HepG2 (cell line): ENCODE measurements around the gene CCDC38. TPM values are rescaled to one million over a fixed set of nuclear protein-coding genes. Genes with fewer than 3 reads are reported as not detected.

Experiments used
- CBFB ChIP-seq: sonication (generic); formaldehyde crosslinking; IDR thresholded peaks from 2 replicates; pipeline ENCODE4 v1.4.0; 2020; ENCODE audit warnings: missing genetic modification reagents
- FOXK1 ChIP-seq: sonication (generic); formaldehyde crosslinking; IDR thresholded peaks from 2 replicates; pipeline ENCODE4 v1.4.0; 2020; ENCODE audit warnings: low read depth, missing genetic modification reagents, borderline replicate concordance
- GABPA ChIP-seq, 2 experiments: IDR thresholded peaks; 2 replicates each; pipeline ENCODE4 v1.6.1; 2011 to 2016; ENCODE audit warnings: low read depth in 2 of 2, low read length in 1 of 2, missing biosample characterization in 1 of 2, missing genetic modification characterization in 1 of 2
- PITX1 ChIP-seq: sonication (generic); formaldehyde crosslinking; IDR thresholded peaks from 2 replicates; pipeline ENCODE4 v1.5.1; 2020; ENCODE audit warnings: mild to moderate bottlenecking, missing genetic modification reagents
- RAD21 ChIP-seq: fragments of 450-650 bp; formaldehyde crosslinking; IDR thresholded peaks from 2 replicates; pipeline ENCODE4 v1.5.0; 2020; ENCODE audit warnings: mild to moderate bottlenecking
- RARG ChIP-seq: sonication (generic); formaldehyde crosslinking; IDR thresholded peaks from 2 replicates; pipeline ENCODE4 v1.4.0; 2020; ENCODE audit warnings: low read depth, mild to moderate bottlenecking, missing genetic modification reagents
- RBM22 ChIP-seq: fragments of 200-400 bp; formaldehyde crosslinking; optimal IDR thresholded peaks from 2 replicates; pipeline ENCODE3; 2017; ENCODE audit warnings: mild to moderate bottlenecking, low read length, moderate library complexity
- RBM39 ChIP-seq: fragments of 200-400 bp; formaldehyde crosslinking; IDR thresholded peaks from one replicate; pipeline ENCODE4 v1.6.1; 2018; ENCODE audit warnings: antibody characterized with exemption, mild to moderate bottlenecking, low read depth, low read length; ENCODE audit not compliant: poor library complexity, severe bottlenecking
- RNF219 ChIP-seq: sonication (generic); formaldehyde crosslinking; IDR thresholded peaks from 2 replicates; pipeline ENCODE4 v1.5.0; 2020; ENCODE audit warnings: mild to moderate bottlenecking, missing genetic modification reagents
- TCF7L2 ChIP-seq: IDR thresholded peaks from 2 replicates; pipeline ENCODE4 v1.6.1; 2011; ENCODE audit warnings: mild to moderate bottlenecking, low read depth, low read length, moderate library complexity
- TEAD3 ChIP-seq: optimal IDR thresholded peaks from 2 replicates; pipeline ENCODE3; 2016; ENCODE audit warnings: borderline replicate concordance
- THAP11 ChIP-seq: IDR thresholded peaks from 2 replicates; pipeline ENCODE4 v1.6.1; 2016; ENCODE audit warnings: missing biosample characterization, missing genetic modification reagents
- ZMAT3 ChIP-seq: sonication (generic); formaldehyde crosslinking; conservative IDR thresholded peaks from 2 replicates; pipeline ENCODE4 v1.7.0; 2021; ENCODE audit warnings: missing genetic modification reagents
- ZNF160 ChIP-seq: sonication (generic); formaldehyde crosslinking; IDR thresholded peaks from 2 replicates; pipeline ENCODE4 v1.8.0; 2022; ENCODE audit warnings: mild to moderate bottlenecking, inconsistent platforms, missing genetic modification reagents
- ZNF224 ChIP-seq: sonication (generic); formaldehyde crosslinking; IDR thresholded peaks from 2 replicates; pipeline ENCODE4 v1.5.0; 2020; ENCODE audit warnings: mild to moderate bottlenecking, missing genetic modification reagents
- ZNF274 ChIP-seq: sonication (generic); formaldehyde crosslinking; IDR thresholded peaks from 2 replicates; pipeline ENCODE4 v1.5.1; 2020; ENCODE audit warnings: mild to moderate bottlenecking, missing genetic modification reagents
- ZNF280B ChIP-seq: sonication (generic); formaldehyde crosslinking; IDR thresholded peaks from 2 replicates; pipeline ENCODE4 v1.5.0; 2020; ENCODE audit warnings: missing genetic modification reagents, mild to moderate bottlenecking, borderline replicate concordance
- ZNF343 ChIP-seq: sonication (generic); formaldehyde crosslinking; IDR thresholded peaks from 2 replicates; pipeline ENCODE4 v1.4.0; 2020; ENCODE audit warnings: mild to moderate bottlenecking, missing genetic modification reagents
- ZNF441 ChIP-seq: sonication (generic); formaldehyde crosslinking; IDR thresholded peaks from 2 replicates; pipeline ENCODE4 v1.7.0; 2021; ENCODE audit warnings: missing genetic modification reagents, borderline replicate concordance
- ZNF687 ChIP-seq: sonication (generic); formaldehyde crosslinking; IDR thresholded peaks from 2 replicates; pipeline ENCODE4 v1.5.1; 2020; ENCODE audit warnings: mild to moderate bottlenecking, missing genetic modification reagents, moderate library complexity
- ZNF781 ChIP-seq: sonication (generic); formaldehyde crosslinking; IDR thresholded peaks from 2 replicates; pipeline ENCODE4 v1.5.1; 2020; ENCODE audit warnings: borderline replicate concordance, mild to moderate bottlenecking, missing genetic modification reagents; ENCODE audit errors: not compliant biosample characterization
- polyA plus RNA-seq, 8 experiments: library from polyadenylated mRNA; depleted of rRNA in 3 of 8; stranded (reverse) in 7 of 8; unstranded in 1 of 8; fragments of >200 nt; fragmentation: Illumina TruSeq in 4 of 8; extraction: Trizol in 4 of 8; gene quantifications; 2 replicates each; pipeline versions ENCODE4 v1.2.1 to v1.2.3, GENCODE V29; 2011 to 2016; ENCODE audit warnings: low read depth in 4 of 8, missing spikeins in 1 of 8, mixed read lengths in 1 of 8; ENCODE audit not compliant: insufficient read depth in 1 of 8
- total RNA-seq, 5 experiments: library from RNA; depleted of rRNA; stranded (reverse); fragments of >200 nt; fragmentation: Illumina TruSeq; extraction: Trizol; gene quantifications; 2 replicates each; pipeline ENCODE4 v1.2.3, GENCODE V29; 2016; ENCODE audit warnings: low read depth in 1 of 5

CCDC38 gene
- total and polyA plus RNA-seq, 2 of the 13 experiments (the other 11 are each of a cell fraction or from before 2014, with no cell fraction given), result 0.24 to 0.32 TPM

GRCh38 chr12:95858451-95859343 lies 83.7 kb downstream of the CCDC38 start, which contains the start of gene SNRPF (continued):
- peak; percentile 68; the same call in 1 of the 2 replicates for TF ChIP-seq ZNF160 (CRISPR knock-in tag)
- TF ChIP-seq PITX1 (CRISPR knock-in tag), result 0 out of 2 replicates have a peak, but pooled peaks have one; percentile 51
- peak; percentile 92 for TF ChIP-seq ZNF343
- peak; percentile 92 for TF ChIP-seq FOXK1
- TF ChIP-seq CBFB (CRISPR knock-in tag), result peak; percentile 22; the same call in 1 of the 2 replicates
- TF ChIP-seq GABPA (IDR thresholded peaks at IDR 0.05; ENCODE audit: low read depth, low read length), result no peak
- peak; percentile 45 for TF ChIP-seq GABPA (CRISPR knock-in tag; IDR thresholded peaks at IDR 0.05; ENCODE audit: low read depth)
- peak; percentile 61; the same call in 1 of the 2 replicates for TF ChIP-seq ZMAT3
- no peak for TF ChIP-seq ZNF224 (CRISPR knock-in tag)
- TF ChIP-seq RBM22, result peak; percentile 91
- peak; percentile 95 for TF ChIP-seq ZNF687 (CRISPR knock-in tag)
- TF ChIP-seq ZNF280B (CRISPR knock-in tag), result peak; percentile 33; the same call in 1 of the 2 replicates
- 0 out of 2 replicates have a peak, but pooled peaks have one; percentile 48 for TF ChIP-seq RARG
- no peak for TF ChIP-seq RNF219
- TF ChIP-seq ZNF441 (CRISPR knock-in tag), result peak; percentile 83
- peak; percentile 29 for TF ChIP-seq RAD21 (CRISPR knock-in tag)
- no peak for TF ChIP-seq TCF7L2
- peak; percentile 94 for TF ChIP-seq THAP11
- peak; percentile 84 for TF ChIP-seq ZNF781
- TF ChIP-seq TEAD3, result peak; percentile 66
- TF ChIP-seq RBM39, result peak; percentile 33
- peak; percentile 64 for TF ChIP-seq ZNF274 (CRISPR knock-in tag)
